Stimulated activated CD4-positive, alpha-beta T cell treated with anti-CD3 and anti-CD28 coated beads, TNF-alpha, amount 100 ng/mL, for 4 hours (primary cell): ENCODE data around the gene VSIG10L2.
"Not testable (repeated sequence)": the region's sequence is repeated elsewhere in the genome, so short reads cannot be mapped to it uniquely, and the experiment has no call there.

Experiments used
- DNase-seq, 3 experiments: peaks; one replicate each; pipeline ENCODE4 v3.0.0-alpha.2; 2020; ENCODE audit warnings: low read depth in 3 of 3

VSIG10L2 gene

GRCh38 chr11:125960771-125961170, 14.9 kb downstream of the VSIG10L2 start:
- DNase-seq: no peak

GRCh38 chr11:125967515-125967914, 21.7 kb downstream of the VSIG10L2 start:
- DNase-seq: no peak

GRCh38 chr11:125968354-125968753, 22.5 kb downstream of the VSIG10L2 start:
- no peak for DNase-seq

GRCh38 chr11:125971618-125972017, 25.8 kb downstream of the VSIG10L2 start:
- DNase-seq: no peak

- DNase-seq: no peak
Observed at GRCh38 chr11:125974284-125974683, 28.4 kb downstream of the VSIG10L2 start.

- DNase-seq: no peak
Observed at GRCh38 chr11:125975634-125976033, 29.8 kb downstream of the VSIG10L2 start.

GRCh38 chr11:125976156-125976555, 30.3 kb downstream of the VSIG10L2 start:
- no peak for DNase-seq

GRCh38 chr11:125977333-125977732, 31.5 kb downstream of the VSIG10L2 start:
- DNase-seq: no peak

GRCh38 chr11:125978181-125978716, 32.4 kb downstream of the VSIG10L2 start:
- DNase-seq: no peak

GRCh38 chr11:125978778-125979407, 33.0 kb downstream of the VSIG10L2 start:
- DNase-seq: no peak

- no peak for DNase-seq
Observed at GRCh38 chr11:125979511-125979910, 33.7 kb downstream of the VSIG10L2 start.

GRCh38 chr11:125980436-125980835, 34.6 kb downstream of the VSIG10L2 start:
- no peak for DNase-seq

GRCh38 chr11:125982348-125982730, 36.5 kb downstream of the VSIG10L2 start:
- no peak for DNase-seq

GRCh38 chr11:125985956-125986355, 40.1 kb downstream of the VSIG10L2 start:
- not testable (repeated sequence) for DNase-seq

- no peak for DNase-seq
Observed at GRCh38 chr11:125987066-125987641, 41.3 kb downstream of the VSIG10L2 start.

GRCh38 chr11:125990244-125990643, 44.4 kb downstream of the VSIG10L2 start:
- DNase-seq: no peak

- no peak for DNase-seq
Observed at GRCh38 chr11:125992893-125993292, 47.0 kb downstream of the VSIG10L2 start.

- DNase-seq: no peak
Observed at GRCh38 chr11:125994509-125994908, 48.7 kb downstream of the VSIG10L2 start.

GRCh38 chr11:125995313-125995712, 49.5 kb downstream of the VSIG10L2 start:
- no peak for DNase-seq

GRCh38 chr11:125998267-125998666, 52.4 kb downstream of the VSIG10L2 start:
- DNase-seq: no peak

GRCh38 chr11:125999234-125999880, 53.5 kb downstream of the VSIG10L2 start:
- DNase-seq: no peak

- no peak for DNase-seq
Observed at GRCh38 chr11:126002181-126002580, 56.3 kb downstream of the VSIG10L2 start.
